Measurements from ENCODE around the gene FHIT. TPM values are rescaled to one million over a fixed set of nuclear protein-coding genes. Genes with fewer than 3 reads are reported as not detected.

FHIT gene
- total RNA-seq, 2 donors from 2014 or later: 10.4 to 15.8 TPM

GRCh38 chr3:60854791-60855190, 396.5 kb downstream of the FHIT start:
- no peaks in the 10 kb centered on the region for H3K27me3 ChIP-seq
- ATAC-seq (no peak), DNase-seq (no peak)
- H3K4me1 ChIP-seq: no peaks in the 10 kb centered on the region
- H3K4me3 ChIP-seq: no peak overlapping the region
- no peaks in the 10 kb centered on the region for H3K36me3 ChIP-seq (replicated peaks in 1 of 2; ENCODE audit: insufficient read depth in 1 of 2, low read depth in 2 of 2)
- WGBS, 2 donors: 72 to 80% methylated on average over 1 of the region's 1 CpG
- H3K9me3 ChIP-seq: no peaks in the 10 kb centered on the region
- no peak overlapping the region for H3K27ac ChIP-seq
- intact Hi-C loops (cut with DNase I): no loop called here
- TF ChIP-seq CTCF (IDR thresholded peaks at IDR 0.05): no peak
- no peak for TF ChIP-seq POLR2A (IDR thresholded peaks at IDR 0.05)

- intact Hi-C loops (cut with DNase I): no loop called here
- Histone ChIP-seq H3K36me3 (replicated peaks in 1 of 2; ENCODE audit: insufficient read depth in 1 of 2, low read depth in 2 of 2) (no peaks in the 10 kb centered on the region), H3K27me3 (no peaks in the 10 kb centered on the region), H3K4me1 (no peaks in the 10 kb centered on the region), H3K4me3 (no peak overlapping the region), H3K9me3 (no peaks in the 10 kb centered on the region), H3K27ac (no peak overlapping the region)
- DNase-seq (no peak), ATAC-seq (no peak)
- TF ChIP-seq POLR2A (IDR thresholded peaks at IDR 0.05) (no peak), CTCF (IDR thresholded peaks at IDR 0.05) (no peak)
- WGBS, 2 donors: 87 to 90% methylated on average over 2 of the region's 2 CpGs
Observed at GRCh38 chr3:60847791-60848190, 403.5 kb downstream of the FHIT start.

- H3K27me3 ChIP-seq: no peaks in the 10 kb centered on the region
- intact Hi-C loops (cut with DNase I): no loop called here
- DNase-seq (no peak), ATAC-seq (no peak)
- no peak for TF ChIP-seq CTCF (IDR thresholded peaks at IDR 0.05)
- no peak for TF ChIP-seq POLR2A (IDR thresholded peaks at IDR 0.05)
- H3K4me3 ChIP-seq: no peak overlapping the region
- H3K36me3 ChIP-seq (replicated peaks in 1 of 2; ENCODE audit: insufficient read depth in 1 of 2, low read depth in 2 of 2): no peaks in the 10 kb centered on the region
- no peak overlapping the region for H3K27ac ChIP-seq
- 64 to 82% methylated on average over 1 of the region's 1 CpG for WGBS, 2 donors
- peaks cover 12% of the 10 kb centered on the region for H3K4me1 ChIP-seq
- no peaks in the 10 kb centered on the region for H3K9me3 ChIP-seq
Observed at GRCh38 chr3:60844256-60844655, 407.0 kb downstream of the FHIT start.

GRCh38 chr3:60841355-60841754, 409.9 kb downstream of the FHIT start:
- intact Hi-C loops (cut with DNase I): no loop called here
- no peaks in the 10 kb centered on the region for H3K36me3 ChIP-seq (replicated peaks in 1 of 2; ENCODE audit: insufficient read depth in 1 of 2, low read depth in 2 of 2)
- TF ChIP-seq CTCF (IDR thresholded peaks at IDR 0.05) (peak in 1 of 7 experiments; percentile 14), POLR2A (IDR thresholded peaks at IDR 0.05) (no peak)
- no peaks in the 10 kb centered on the region for H3K27me3 ChIP-seq
- H3K27ac ChIP-seq: no peak overlapping the region
- H3K9me3 ChIP-seq: no peaks in the 10 kb centered on the region
- H3K4me1 ChIP-seq: peaks cover 12% of the 10 kb centered on the region
- no peak for ATAC-seq
- H3K4me3 ChIP-seq: no peak overlapping the region
- no peak for DNase-seq
- WGBS, 2 donors: 16 to 21% methylated on average over 2 of the region's 2 CpGs

GRCh38 chr3:60839246-60839645, 412.0 kb downstream of the FHIT start:
- Histone ChIP-seq H3K27ac (no peak overlapping the region), H3K27me3 (no peaks in the 10 kb centered on the region), H3K4me1 (peaks cover 12% of the 10 kb centered on the region), H3K36me3 (replicated peaks in 1 of 2; ENCODE audit: insufficient read depth in 1 of 2, low read depth in 2 of 2) (no peaks in the 10 kb centered on the region), H3K4me3 (no peak overlapping the region), H3K9me3 (no peaks in the 10 kb centered on the region)
- ATAC-seq: no peak
- intact Hi-C loops (cut with DNase I): no loop called here
- no peak for TF ChIP-seq CTCF (IDR thresholded peaks at IDR 0.05)
- TF ChIP-seq POLR2A (IDR thresholded peaks at IDR 0.05): no peak
- WGBS, 2 donors: 85 to 87% methylated on average over 4 of the region's 4 CpGs
- no peak for DNase-seq
